A549 treated with ZK216348 at 1 μM for 4 hours (cell line): Measurements from ENCODE around the gene RFPL4AL1. TPM values are rescaled to one million over a fixed set of nuclear protein-coding genes. Genes with fewer than 3 reads are reported as not detected.

ENCODE experiments used
- total RNA-seq: library from RNA; stranded (reverse); fragments of 200-300 nt; extraction: Qiagen RNA extraction; gene quantifications from 5 replicates; pipeline ENCODE4 v1.2.3, GENCODE V29; 2022; ENCODE audit warnings: low read depth

Gene RFPL4AL1
- not detected in 5 replicates for total RNA-seq

DNA sequence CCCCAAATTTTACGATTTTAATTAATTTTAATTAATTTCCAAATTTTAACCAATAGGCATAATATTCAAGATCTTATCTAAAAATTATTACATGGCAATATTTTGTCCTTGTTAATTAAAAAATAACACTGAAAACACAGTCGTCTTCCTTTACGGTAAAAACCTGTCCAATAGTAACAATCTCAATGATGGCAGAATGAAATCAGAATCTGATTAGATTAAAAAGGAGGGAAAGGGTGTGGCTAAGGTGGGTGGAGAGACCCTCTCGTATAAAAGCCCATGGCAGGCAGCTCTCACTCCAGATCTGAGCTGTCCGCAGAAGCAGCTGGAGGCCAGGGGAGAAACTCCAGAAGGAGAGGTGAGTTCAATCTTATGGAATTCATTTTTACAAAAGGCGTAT lies at the start of gene RFPL4AL1:
Gene RFPL4AL1, plus strand, starts transcription at position 301 of the 400 bp plus-strand sequence. CDS start 2,687 bp downstream, outside the sequence.

DNA sequence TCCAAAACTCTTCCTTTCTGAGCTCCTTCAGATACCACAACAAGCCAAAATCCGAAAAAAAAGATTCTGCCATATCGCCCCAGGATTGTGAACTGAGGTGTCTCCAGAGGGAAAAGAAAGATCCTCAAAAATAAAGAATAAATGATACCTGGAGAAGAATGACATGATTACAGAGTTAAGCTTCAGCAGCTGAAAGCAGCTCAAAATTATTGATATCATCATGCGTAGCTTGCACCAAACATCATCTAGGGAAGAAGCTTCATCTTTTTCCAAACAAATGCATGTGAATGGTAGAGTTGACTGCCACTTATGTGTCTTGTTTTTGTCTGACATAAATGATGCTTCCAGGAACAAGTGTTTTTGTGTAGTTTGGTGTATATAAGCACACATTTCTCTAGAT lies 30.6 kb upstream of the RFPL4AL1 start, which contains the start of gene NLRP9:
Gene NLRP9, minus strand, starts transcription at position 101 of the 400 bp plus-strand sequence. Its CDS starts 28 bp downstream, at position 73.

DNA sequence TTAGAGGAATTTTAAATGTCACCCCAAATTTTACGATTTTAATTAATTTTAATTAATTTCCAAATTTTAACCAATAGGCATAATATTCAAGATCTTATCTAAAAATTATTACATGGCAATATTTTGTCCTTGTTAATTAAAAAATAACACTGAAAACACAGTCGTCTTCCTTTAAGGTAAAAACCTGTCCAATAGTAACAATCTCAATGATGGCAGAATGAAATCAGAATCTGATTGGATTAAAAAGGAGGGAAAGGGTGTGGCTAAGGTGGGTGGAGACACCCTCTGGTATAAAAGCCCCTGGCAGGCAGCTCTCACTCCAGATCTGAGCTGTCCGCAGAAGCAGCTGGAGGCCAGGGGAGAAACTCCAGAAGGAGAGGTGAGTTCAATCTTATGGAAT lies 10.1 kb upstream of the RFPL4AL1 start, which contains the start of gene RFPL4A:
Gene RFPL4A, plus strand, starts transcription at position 301 of the 400 bp plus-strand sequence. CDS start 2,704 bp downstream, outside the sequence.

Other genes with a start within 250 kb of the RFPL4AL1 start
- gene SBK2, start 232.0 kb upstream of the RFPL4AL1 start, total RNA-seq: 0.61 to 2.5 TPM (median 2.0 TPM) in 5 replicates
- gene SBK3, start 223.6 kb upstream of the RFPL4AL1 start, total RNA-seq: 0.44 to 1.5 TPM (median 1.5 TPM) in 5 replicates
- gene ZNF579, start 188.3 kb upstream of the RFPL4AL1 start, total RNA-seq: 14.9 to 40.1 TPM (median 32.3 TPM) in 5 replicates
- gene FIZ1, start 169.6 kb upstream of the RFPL4AL1 start, total RNA-seq: 17.5 to 25.7 TPM (median 24.4 TPM) in 5 replicates
- 5.5 to 21.0 TPM (median 18.9 TPM) in 5 replicates for gene ZNF524, start 168.8 kb upstream of the RFPL4AL1 start, total RNA-seq
- gene ZNF865, start 163.5 kb upstream of the RFPL4AL1 start, total RNA-seq: 5.4 to 14.2 TPM (median 13.0 TPM) in 5 replicates
- gene ZNF784, start 144.6 kb upstream of the RFPL4AL1 start, total RNA-seq: 4.2 to 6.8 TPM (median 6.3 TPM) in 5 replicates
- 28.5 to 56.8 TPM (median 53.1 TPM) in 5 replicates for gene ZNF580, start 128.1 kb upstream of the RFPL4AL1 start, total RNA-seq
- gene ZNF581, start 125.5 kb upstream of the RFPL4AL1 start, total RNA-seq: 30.4 to 50.5 TPM (median 46.8 TPM) in 5 replicates
- gene CCDC106, start 120.9 kb upstream of the RFPL4AL1 start, total RNA-seq: 12.8 to 19.3 TPM (median 18.8 TPM) in 5 replicates
- gene U2AF2, start 114.1 kb upstream of the RFPL4AL1 start, total RNA-seq: 185 to 322 TPM (median 309 TPM) in 5 replicates
- 96.1 to 229 TPM (median 208 TPM) in 5 replicates for gene EPN1, start 93.9 kb upstream of the RFPL4AL1 start, total RNA-seq
- gene NLRP9, start 30.7 kb upstream of the RFPL4AL1 start, total RNA-seq: not detected in 5 replicates
- gene RFPL4A, start 10.0 kb upstream of the RFPL4AL1 start, total RNA-seq: 0.28 to 1.1 TPM (median 0.51 TPM) in 4 of 5 replicates, not detected in the other
- gene NLRP11, start 62.9 kb downstream of the RFPL4AL1 start, total RNA-seq: 0.05 to 0.06 TPM in 2 of 5 replicates, not detected in the others
- gene NLRP4, start 67.4 kb downstream of the RFPL4AL1 start, total RNA-seq: not detected in 5 replicates
- not detected in 5 replicates for gene NLRP13, start 163.2 kb downstream of the RFPL4AL1 start, total RNA-seq
- not detected in 5 replicates for gene NLRP8, start 178.7 kb downstream of the RFPL4AL1 start, total RNA-seq
- gene NLRP5, start 217.7 kb downstream of the RFPL4AL1 start, total RNA-seq: not detected in 5 replicates